H1 (cell line): ENCODE results near the gene TFPI2. TPM values are rescaled to one million over a fixed set of nuclear protein-coding genes. Genes with fewer than 3 reads are reported as not detected.

Source experiments
- CREB1 ChIP-seq: IDR thresholded peaks from 2 replicates; pipeline ENCODE4 v1.6.1; 2012; ENCODE audit warnings: inconsistent platforms
- E2F6 ChIP-seq: IDR thresholded peaks from 2 replicates; pipeline ENCODE4 v1.6.1; 2012; ENCODE audit warnings: inconsistent platforms
- PHF8 ChIP-seq: fragments of 200-600 bp; sonication (generic); conservative IDR thresholded peaks from 2 replicates; pipeline ENCODE4 v1.7.1; 2012; ENCODE audit warnings: low read depth, mild to moderate bottlenecking, inconsistent platforms, low read length, moderate library complexity
- RFX5 ChIP-seq: IDR thresholded peaks from 2 replicates; pipeline ENCODE4 v1.6.1; 2011; ENCODE audit warnings: low read depth, low read length, improper control_type of control experiment, borderline replicate concordance
- SIX5 ChIP-seq: IDR thresholded peaks from 2 replicates; pipeline ENCODE4 v1.6.1; 2011; ENCODE audit warnings: mild to moderate bottlenecking, low read depth, low read length
- SP1 ChIP-seq: IDR thresholded peaks from 2 replicates; pipeline ENCODE4 v1.6.1; 2011; ENCODE audit warnings: low read depth, low read length
- SUZ12 ChIP-seq: fragments of 200-600 bp; sonication (generic); IDR thresholded peaks from 2 replicates; pipeline ENCODE4 v1.6.1; 2012; ENCODE audit warnings: mild to moderate bottlenecking, inconsistent platforms, low read length, moderate library complexity, mixed read lengths
- YY1 ChIP-seq: IDR thresholded peaks from 2 replicates; pipeline ENCODE4 v1.6.1; 2011; ENCODE audit warnings: low read depth, mild to moderate bottlenecking, low read length
- polyA plus RNA-seq, 7 experiments: library from polyadenylated mRNA; depleted of rRNA in 3 of 7; stranded (reverse) in 5 of 7; unstranded in 2 of 7; fragments of >200 nt in 5 of 7; fragments of 200-250 nt in 2 of 7; gene quantifications; 1 replicate in 5 of 7; 2 replicates in 1 of 7; 4 replicates in 1 of 7; pipeline versions ENCODE4 v1.2.1 to v1.2.3, GENCODE V29; 2011 to 2013; ENCODE audit warnings: missing spikeins in 2 of 7, mixed read lengths in 2 of 7
- total RNA-seq: library from RNA; stranded (reverse); fragmentation: NEBNext Ultra II Directional; extraction: Animal tissue kit (Norgen Biotek cat#: 25700); gene quantifications from 2 replicates; pipeline ENCODE4 v1.2.1, GENCODE V29; 2021

The TFPI2 gene
- total and polyA plus RNA-seq, 2 of the 8 experiments (the other 6 are each of a cell fraction or from before 2014, with no cell fraction given): 6.8 to 8.9 TPM

GRCh38 chr7:93855797-93856196, 34.8 kb downstream of the TFPI2 start (continued):
- no peak for TF ChIP-seq SIX5
- TF ChIP-seq YY1: no peak
- no peak for TF ChIP-seq RFX5
- no peak for TF ChIP-seq SUZ12
- TF ChIP-seq CREB1: no peak
- no peak for TF ChIP-seq E2F6
- TF ChIP-seq PHF8: no peak
- TF ChIP-seq SP1: no peak
